K562 (cell line): Measurements from ENCODE around the gene BCAN. TPM values are rescaled to one million over a fixed set of nuclear protein-coding genes. Genes with fewer than 3 reads are reported as not detected.

Source experiments
- ATAC-seq: fragments of 200-7000 bp; cut with Tn5 transposase; 3 replicates; pipeline ENCODE4 v1.9.1; 2020; ENCODE audit warnings: moderate library complexity
- BruUV-seq: library from RNA; stranded (reverse); fragments of 400-500 nt; replicated peaks from 2 replicates; lab custom pipeline; 2021; lab: Mats Ljungman, UMichigan
- CTCF ChIA-PET: fragments of 300-600 bp; formaldehyde crosslinking; extraction: SDS; loops from one replicate; lab custom pipeline; 2021; ENCODE audit warnings: low intra/inter-chr PET ratio; lab: Yijun Ruan, JAX
- POLR2A ChIA-PET: fragments of 300-600, 350-650 bp; sonication (Branson Sonifier 250); formaldehyde crosslinking; extraction: SDS; loops from one replicate; lab custom pipeline; 2021; ENCODE audit warnings: antibody characterized with exemption, inconsistent platforms; lab: Yijun Ruan, JAX
- DNase-seq, 4 experiments: peaks; one replicate each; pipeline versions ENCODE4 v3.0.0 to v3.0.0-alpha.2; 2011 to 2018; ENCODE audit warnings: low spot score in 3 of 4, mixed read lengths in 3 of 4; ENCODE audit errors: extremely low read depth in 1 of 4
- FAIRE-seq: peaks from 2 replicates; lab custom pipeline; 2011; peaks lifted over from hg19 to GRCh38; lab: Jason Lieb, UNC
- H2AFZ ChIP-seq: 2 replicates; pipeline ENCODE4 v1.6.0; 2011; ENCODE audit warnings: low read depth, low read length, control low read depth, inconsistent platforms
- H3K27ac ChIP-seq: fragments of 200-600 bp; 3 replicates; pipeline ENCODE4 v1.8.0; 2011; ENCODE audit warnings: low read depth, mild to moderate bottlenecking, control low read depth, inconsistent platforms, low read length, moderate library complexity, mixed read lengths; ENCODE audit errors: extremely low read depth
- H3K27me3 ChIP-seq, 2 experiments: fragments of 300-600 bp in 1 of 2; 2 replicates in 1 of 2; 3 replicates in 1 of 2; pipeline versions ENCODE4 v1.6.0 to v1.8.0; 2011; ENCODE audit warnings: inconsistent platforms in 2 of 2, low read length in 2 of 2, mild to moderate bottlenecking in 1 of 2, mixed read lengths in 1 of 2, moderate library complexity in 1 of 2; ENCODE audit not compliant: control insufficient read depth in 2 of 2, insufficient read depth in 2 of 2
- H3K36me3 ChIP-seq: fragments of 300-600 bp; 3 replicates; pipeline ENCODE4 v1.8.0; 2011; ENCODE audit warnings: mild to moderate bottlenecking, low read length, inconsistent platforms; ENCODE audit not compliant: control insufficient read depth, insufficient read depth
- H3K4me1 ChIP-seq, 2 experiments: fragments of 200-600 bp in 1 of 2; replicated peaks in 1 of 2; 2 replicates in 1 of 2; 3 replicates in 1 of 2; pipeline versions ENCODE4 v1.5.1 to v1.8.0; 2011; ENCODE audit warnings: inconsistent platforms in 2 of 2, low read length in 2 of 2, mild to moderate bottlenecking in 1 of 2, mixed read lengths in 1 of 2, moderate library complexity in 1 of 2; ENCODE audit not compliant: control insufficient read depth in 2 of 2, insufficient read depth in 2 of 2
- H3K4me2 ChIP-seq: 2 replicates; pipeline ENCODE4 v1.6.1; 2011; ENCODE audit warnings: low read length, control low read depth, inconsistent platforms, mixed read lengths; ENCODE audit not compliant: insufficient read depth
- H3K4me3 ChIP-seq: fragments of 200-600 bp; sonication (generic), shearing (Covaris generic); 2 replicates; pipeline ENCODE4 v1.5.1; 2016; ENCODE audit warnings: control low read depth, inconsistent platforms
- H3K79me2 ChIP-seq: fragments of 200-600 bp; 3 replicates; pipeline ENCODE4 v1.8.0; 2011; ENCODE audit warnings: low read length, inconsistent platforms; ENCODE audit not compliant: control insufficient read depth, insufficient read depth
- H3K9ac ChIP-seq, 2 experiments: 2 replicates each; pipeline versions ENCODE4 v1.6.0 to v1.6.1; 2011; ENCODE audit warnings: low read depth in 2 of 2, low read length in 2 of 2, control low read depth in 1 of 2, inconsistent platforms in 1 of 2, mild to moderate bottlenecking in 1 of 2, mixed read lengths in 1 of 2; ENCODE audit not compliant: insufficient read depth in 1 of 2
- H3K9me1 ChIP-seq: one replicate; pipeline ENCODE4 v1.6.0; 2011; ENCODE audit warnings: inconsistent platforms, mild to moderate bottlenecking, low read length, moderate library complexity; ENCODE audit not compliant: control insufficient read depth, insufficient read depth
- H3K9me3 ChIP-seq: replicated peaks from 2 replicates; pipeline ENCODE4 v1.5.1; 2011; ENCODE audit warnings: low read depth, low read length, inconsistent platforms; ENCODE audit not compliant: control insufficient read depth, insufficient read depth
- H4K20me1 ChIP-seq: replicated peaks from 2 replicates; pipeline ENCODE4 v1.6.1; 2011; ENCODE audit warnings: low read length, inconsistent platforms, mixed read lengths; ENCODE audit not compliant: control insufficient read depth, insufficient read depth
- BACH1 ChIP-seq: fragments of 200-800 bp; sonication (Bioruptor generic); IDR thresholded peaks from 2 replicates; pipeline ENCODE4 v1.6.1; 2016; ENCODE audit warnings: missing genetic modification characterization, missing compliant biosample characterization
- CBFA2T2 ChIP-seq: fragments of 450-650 bp; conservative IDR thresholded peaks from 2 replicates; pipeline ENCODE4 v1.6.1; 2017; ENCODE audit warnings: mild to moderate bottlenecking
- CREB3L1 ChIP-seq: fragments of 450-650 bp; IDR thresholded peaks from 2 replicates; pipeline ENCODE4 v1.6.1; 2014; ENCODE audit warnings: low read depth, mild to moderate bottlenecking, moderate library complexity, borderline replicate concordance
- DIDO1 ChIP-seq: fragments of 450-650 bp; IDR thresholded peaks from 2 replicates; pipeline ENCODE4 v1.6.1; 2016; ENCODE audit warnings: low read depth, missing biosample characterization, missing genetic modification characterization
- EWSR1 ChIP-seq: fragments of 450-650 bp; IDR thresholded peaks from 2 replicates; pipeline ENCODE4 v1.6.1; 2018; ENCODE audit warnings: borderline replicate concordance, mild to moderate bottlenecking, low read depth, moderate library complexity; ENCODE audit not compliant: partially characterized antibody
- HDAC1 ChIP-seq, 2 experiments: fragments of 450-650 bp; IDR thresholded peaks; 2 replicates each; pipeline ENCODE4 v1.6.1; 2016 to 2017; ENCODE audit warnings: inconsistent platforms in 1 of 2, mild to moderate bottlenecking in 1 of 2, moderate library complexity in 1 of 2
- IFI16 ChIP-seq: fragments of 250-450 bp; sonication (Bioruptor Pico); IDR thresholded peaks from 2 replicates; pipeline ENCODE4 v2.1.2; 2022; ENCODE audit warnings: mild to moderate bottlenecking, inconsistent platforms
- MTA2 ChIP-seq: fragments of 450-650 bp; IDR thresholded peaks from 2 replicates; pipeline ENCODE4 v1.6.1; 2016; ENCODE audit warnings: low read depth
- POLR2AphosphoS2 ChIP-seq: IDR thresholded peaks from 2 replicates; pipeline ENCODE4 v1.6.1; 2012; ENCODE audit warnings: low read length, improper control_type of control experiment
- POU5F1 ChIP-seq: fragments of 150-350 bp; IDR thresholded peaks from 2 replicates; pipeline ENCODE4 v1.6.1; 2014; ENCODE audit warnings: borderline replicate concordance, low read length, low read depth, mild to moderate bottlenecking; ENCODE audit not compliant: partially characterized antibody
- ZBTB1 ChIP-seq: sonication (generic); formaldehyde crosslinking; IDR thresholded peaks from 2 replicates; pipeline ENCODE4 v1.8.1; 2023; ENCODE audit warnings: missing genetic modification reagents, low read depth, mild to moderate bottlenecking, borderline replicate concordance
- ZC3H8 ChIP-seq: fragments of 450-650 bp; IDR thresholded peaks from 2 replicates; pipeline ENCODE4 v1.6.1; 2017
- ZNF224 ChIP-seq: sonication (generic); formaldehyde crosslinking; IDR thresholded peaks from 2 replicates; pipeline ENCODE4 v1.8.0; 2022; ENCODE audit warnings: mild to moderate bottlenecking, missing genetic modification reagents
- ZNF589 ChIP-seq: fragments of 200-800 bp; sonication (Bioruptor generic); IDR thresholded peaks from 2 replicates; pipeline ENCODE4 v1.6.1; 2016; ENCODE audit warnings: low read depth, missing genetic modification characterization, missing compliant biosample characterization
- ZNF668 ChIP-seq: fragments of 250-450 bp; sonication (Bioruptor Pico); IDR thresholded peaks from 2 replicates; pipeline ENCODE4 v1.8.0; 2022; ENCODE audit warnings: mild to moderate bottlenecking, inconsistent platforms
- ZNF696 ChIP-seq: fragments of 250-450 bp; sonication (Bioruptor Pico); conservative IDR thresholded peaks from 2 replicates; pipeline ENCODE4 v1.4.0; 2020; ENCODE audit warnings: mild to moderate bottlenecking, moderate library complexity
- WGBS: fragments of 100-300 bp; shearing (Covaris generic); methylation state at CpG from one replicate; pipeline ENCODE4 v1.1.6; 2016; ENCODE audit warnings: low coverage, mixed read lengths; ENCODE audit not compliant: insufficient coverage; ENCODE audit errors: missing lambda C conversion rate; 5-methylcytosine and 5-hydroxymethylcytosine counted together
- in situ Hi-C: fragments of 300-500 bp; cut with MboI; formaldehyde crosslinking; loops from 4 replicates; pipeline ENCODE4 v1.15.0; 2018; ENCODE audit warnings: inconsistent platforms, mixed read lengths
- intact Hi-C: fragments of 100-400 bp; cut with micrococcal nuclease; formaldehyde crosslinking; loops from 2 replicates; pipeline ENCODE4 v1.14.2; 2022
- polyA plus RNA-seq, 8 experiments: library from polyadenylated mRNA; depleted of rRNA in 4 of 8; stranded (reverse) in 5 of 8; unstranded in 3 of 8; fragments of >200 nt; fragmentation: Nextera tagmentation in 2 of 8; fragmentation: Illumina TruSeq in 1 of 8; extraction: Ambion mirVana in 2 of 8; extraction: Trizol in 1 of 8; gene quantifications; 2 replicates each; pipeline versions ENCODE4 v1.2.1 to v1.2.3, GENCODE V29; 2011 to 2014; ENCODE audit warnings: inconsistent platforms in 1 of 8, missing spikeins in 1 of 8
- total RNA-seq, 7 experiments: library from RNA; depleted of rRNA in 6 of 7; stranded (reverse); fragments of >200 nt in 6 of 7; fragmentation: Illumina TruSeq in 2 of 7; extraction: Trizol in 2 of 7; gene quantifications; 2 replicates each; pipeline versions ENCODE4 v1.2.1 to v1.2.3, GENCODE V29; 2011 to 2021; ENCODE audit warnings: low replicate concordance in 1 of 7

The BCAN gene
- total and polyA plus RNA-seq, 9 of the 15 experiments (the other 6 are each of a cell fraction or from before 2014, with no cell fraction given) = 0.04 to 0.33 (median 0.14) TPM; not detected in 5

GRCh38 chr1:156598125-156598524, 43.8 kb upstream of the BCAN start:
- ChIA-PET CTCF (no interaction called here), POLR2A (interaction anchor here (0.6 to 1.6 kb wide), 5 partner anchors 9 to 208 kb away, joined by 3 to 4 read pairs (median 3); no protein-coding TSS in a partner anchor)
- no peak for ATAC-seq
- H3K9ac ChIP-seq = 0 out of 4 replicates have a peak overlapping the region, but pooled peaks of 1 of the 2 experiments have one; percentile 66
- no peak for DNase-seq
- H4K20me1 ChIP-seq = no peaks in the 10 kb centered on the region
- no peak overlapping the region for H3K4me2 ChIP-seq
- no peak overlapping the region for H3K4me3 ChIP-seq
- H3K27me3 ChIP-seq = no peaks in the 10 kb centered on the region
- 95% methylated on average over 5 of the region's 5 CpGs for WGBS
- no peak overlapping the region; the same call in 2 of the 3 replicates for H3K27ac ChIP-seq
- in situ Hi-C loops (no loop called here), intact Hi-C loops (no loop called here)
- TF ChIP-seq CBFA2T2 = no peak
- no peak for TF ChIP-seq POU5F1
- no peak for TF ChIP-seq ZBTB1
- TF ChIP-seq CREB3L1 = no peak
- TF ChIP-seq DIDO1 (tag) = no peak
- TF ChIP-seq BACH1 = no peak
- no peak for TF ChIP-seq EWSR1
- no peak for TF ChIP-seq MTA2
- no peak for TF ChIP-seq ZNF589 (CRISPR knock-in tag)
- TF ChIP-seq ZNF224 (CRISPR knock-in tag) = no peak
- TF ChIP-seq HDAC1 (IDR thresholded peaks at IDR 0.05) = no peak
- no peak for TF ChIP-seq POLR2AphosphoS2
- no peak for TF ChIP-seq ZNF668 (CRISPR knock-in tag)
- TF ChIP-seq ZNF696 (CRISPR knock-in tag) = no peak
- no peak for TF ChIP-seq IFI16 (CRISPR knock-in tag)
- TF ChIP-seq ZC3H8 = no peak
- H3K79me2 ChIP-seq = peaks cover 48% of the 10 kb centered on the region
- no peak overlapping the region for H2AFZ ChIP-seq
- H3K9me1 ChIP-seq = no peaks in the 10 kb centered on the region
- no peak for FAIRE-seq
- peaks cover 12% of the 10 kb centered on the region in 2 experiments; a peak in 4 of 5 replicates for H3K4me1 ChIP-seq
- BruUV-seq = no TSS peak
- no peaks in the 10 kb centered on the region for H3K9me3 ChIP-seq
- H3K36me3 ChIP-seq = peaks cover 67% of the 10 kb centered on the region
